SK-N-SH treated with all-trans-retinoic acid at 6 μM for 48 hours (cell line): Measurements from ENCODE around the gene SF3B6.

Source experiments
- ATAC-seq: fragments of 200-7000 bp; cut with Tn5 transposase; 3 replicates; pipeline ENCODE4 v1.9.1; 2020; ENCODE audit warnings: mild to moderate bottlenecking, moderate library complexity
- ARNTL ChIP-seq: fragments of 450-650 bp; formaldehyde crosslinking; IDR thresholded peaks from 2 replicates; pipeline ENCODE4 v1.5.0; 2020; ENCODE audit warnings: low read depth, mild to moderate bottlenecking, moderate library complexity, borderline replicate concordance
- BACH2 ChIP-seq: fragments of 250-450 bp; sonication (Bioruptor Pico); IDR thresholded peaks from 2 replicates; pipeline ENCODE4 v1.9.0; 2021; ENCODE audit warnings: mild to moderate bottlenecking, borderline replicate concordance
- CREB5 ChIP-seq: fragments of 250-450 bp; sonication (Bioruptor Pico); IDR thresholded peaks from 2 replicates; pipeline ENCODE4 v1.5.1; 2020; ENCODE audit warnings: low read depth, mild to moderate bottlenecking, moderate library complexity
- CSDC2 ChIP-seq: fragments of 250-450 bp; sonication (Bioruptor Pico); IDR thresholded peaks from 2 replicates; pipeline ENCODE4 v1.5.0; 2020; ENCODE audit warnings: mild to moderate bottlenecking, moderate library complexity
- CSRNP3 ChIP-seq: fragments of 250-450 bp; sonication (Bioruptor Pico); IDR thresholded peaks from 2 replicates; pipeline ENCODE4 v1.5.1; 2021; ENCODE audit warnings: mild to moderate bottlenecking, moderate library complexity
- ESRRG ChIP-seq: fragments of 250-450 bp; sonication (Bioruptor Pico); IDR thresholded peaks from 2 replicates; pipeline ENCODE4 v1.6.1; 2021; ENCODE audit warnings: mild to moderate bottlenecking
- OSR1 ChIP-seq: fragments of 250-450 bp; sonication (Bioruptor Pico); IDR thresholded peaks from 2 replicates; pipeline ENCODE4 v1.8.0; 2022; ENCODE audit warnings: moderate library complexity, mild to moderate bottlenecking, inconsistent platforms
- PATZ1 ChIP-seq: fragments of 250-450 bp; sonication (Bioruptor Pico); IDR thresholded peaks from 2 replicates; pipeline ENCODE4 v1.8.0; 2020; ENCODE audit warnings: mild to moderate bottlenecking, moderate library complexity, borderline replicate concordance
- POU6F1 ChIP-seq: fragments of 250-450 bp; sonication (Bioruptor Pico); IDR thresholded peaks from 2 replicates; pipeline ENCODE4 v1.8.0; 2021; ENCODE audit warnings: low read depth, mild to moderate bottlenecking, moderate library complexity, borderline replicate concordance
- PPARA ChIP-seq: fragments of 250-450 bp; sonication (Bioruptor Pico); IDR thresholded peaks from 2 replicates; pipeline ENCODE4 v1.5.0; 2020; ENCODE audit warnings: mild to moderate bottlenecking, borderline replicate concordance
- RARB ChIP-seq: fragments of 250-450 bp; sonication (Bioruptor Pico); IDR thresholded peaks from 2 replicates; pipeline ENCODE4 v1.8.0; 2021; ENCODE audit warnings: mild to moderate bottlenecking, moderate library complexity
- SNAI2 ChIP-seq: fragments of 250-450 bp; sonication (Bioruptor Pico); IDR thresholded peaks from 2 replicates; pipeline ENCODE4 v1.5.0; 2020; ENCODE audit warnings: mild to moderate bottlenecking, moderate library complexity
- TCF4 ChIP-seq: fragments of 250-450 bp; sonication (Bioruptor Pico); IDR thresholded peaks from 2 replicates; pipeline ENCODE4 v1.8.0; 2021; ENCODE audit warnings: mild to moderate bottlenecking, moderate library complexity, borderline replicate concordance
- TSHZ2 ChIP-seq: fragments of 250-450 bp; sonication (Bioruptor Pico); IDR thresholded peaks from 2 replicates; pipeline ENCODE4 v1.5.0; 2020; ENCODE audit warnings: mild to moderate bottlenecking, moderate library complexity
- ZC3H10 ChIP-seq: fragments of 250-450 bp; sonication (Bioruptor Pico); IDR thresholded peaks from 2 replicates; pipeline ENCODE4 v1.5.1; 2021; ENCODE audit warnings: mild to moderate bottlenecking, moderate library complexity
- ZFP3 ChIP-seq: fragments of 250-450 bp; sonication (Bioruptor Pico); IDR thresholded peaks from 2 replicates; pipeline ENCODE4 v1.5.0; 2020; ENCODE audit warnings: mild to moderate bottlenecking, moderate library complexity
- ZFP30 ChIP-seq: fragments of 450-650 bp; formaldehyde crosslinking; IDR thresholded peaks from 2 replicates; pipeline ENCODE4 v1.5.0; 2022; ENCODE audit warnings: mild to moderate bottlenecking, moderate library complexity
- ZNF70 ChIP-seq: fragments of 450-650 bp; formaldehyde crosslinking; IDR thresholded peaks from 2 replicates; pipeline ENCODE4 v1.5.0; 2020; ENCODE audit warnings: mild to moderate bottlenecking, moderate library complexity
- ZNF8 ChIP-seq: fragments of 450-650 bp; formaldehyde crosslinking; IDR thresholded peaks from 2 replicates; pipeline ENCODE4 v1.5.0; 2020; ENCODE audit warnings: mild to moderate bottlenecking, moderate library complexity

The SF3B6 gene

GRCh38 chr2:24055750-24056149 lies 20.4 kb downstream of the SF3B6 start:
- ATAC-seq: no peak

GRCh38 chr2:24054366-24055010 lies 21.6 kb downstream of the SF3B6 start:
- no peak for ATAC-seq
- no peak for TF ChIP-seq CSDC2 (CRISPR knock-in tag)
- TF ChIP-seq CREB5 (CRISPR knock-in tag): no peak
- TF ChIP-seq RARB: no peak
- no peak for TF ChIP-seq ESRRG
- TF ChIP-seq ZNF70 (CRISPR knock-in tag): no peak
- TF ChIP-seq POU6F1 (CRISPR knock-in tag): no peak
- TF ChIP-seq BACH2 (CRISPR knock-in tag): no peak
- no peak for TF ChIP-seq SNAI2 (CRISPR knock-in tag)
- no peak for TF ChIP-seq ARNTL (CRISPR knock-in tag)
- TF ChIP-seq ZNF8 (CRISPR knock-in tag): no peak
- no peak for TF ChIP-seq CSRNP3
- no peak for TF ChIP-seq PPARA
- no peak for TF ChIP-seq TSHZ2 (CRISPR knock-in tag)
- no peak for TF ChIP-seq ZFP30 (CRISPR knock-in tag)
- no peak for TF ChIP-seq OSR1
- no peak for TF ChIP-seq ZC3H10 (CRISPR knock-in tag)
- no peak for TF ChIP-seq TCF4 (CRISPR knock-in tag)

More at GRCh38 chr2:24055750-24056149, 20.4 kb downstream of the SF3B6 start:
- TF ChIP-seq POU6F1 (CRISPR knock-in tag) (no peak), CSRNP3 (no peak), OSR1 (no peak), ZFP3 (CRISPR knock-in tag) (no peak), RARB (no peak), PATZ1 (CRISPR knock-in tag) (no peak)
- TF ChIP-seq, all 23 proteins: peak for 0
